T47D (cell line): ENCODE data around the gene FABP2.
A peak's percentile ranks its signal among the peaks of the same experiment; 100 is the strongest.
"Not testable (repeated sequence)": the region's sequence is repeated elsewhere in the genome, so short reads cannot be mapped to it uniquely, and the experiment has no call there.

ENCODE experiments used
- DNase-seq, 2 experiments: peaks; one replicate each; pipeline versions ENCODE4 v3.0.0 to v3.0.0-alpha.2; 2011 to 2012; ENCODE audit warnings: low read depth in 1 of 2, low spot score in 1 of 2
- JUND ChIP-seq: IDR thresholded peaks from 2 replicates; pipeline ENCODE4 v1.6.1; 2012; ENCODE audit warnings: low read depth
- in situ Hi-C: cut with HindIII; loops from 2 replicates; pipeline ENCODE4 v1.10.0; 2016; ENCODE audit warnings: low sequenced_read_pairs, low pct_unique_long_range_greater_than_20kb

Gene FABP2

DNA sequence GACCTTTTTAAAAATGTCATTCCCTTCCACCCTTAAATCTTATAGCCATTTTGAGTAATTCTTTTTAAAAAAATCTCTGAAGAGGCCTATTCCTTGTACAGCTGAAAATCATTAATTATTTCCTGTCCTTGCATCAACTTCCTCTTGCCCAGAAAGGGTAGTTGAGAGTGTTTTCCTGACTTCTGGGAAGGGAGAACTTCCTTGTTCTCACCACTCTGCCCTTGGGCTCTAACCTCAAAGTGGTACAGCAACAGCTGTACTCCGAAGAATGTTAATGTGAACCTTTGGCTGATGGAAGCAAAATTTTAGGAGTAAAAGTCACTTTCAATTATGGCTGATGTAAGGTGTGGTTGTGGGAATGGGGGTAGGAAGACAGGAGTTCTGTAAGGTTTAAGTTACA lies 15.1 kb upstream of the FABP2 start:
- TF ChIP-seq JUND, result no peak
- in situ Hi-C loops, result no loop called here
- peak in 1 of 2 experiments; percentile 1 for DNase-seq

DNA sequence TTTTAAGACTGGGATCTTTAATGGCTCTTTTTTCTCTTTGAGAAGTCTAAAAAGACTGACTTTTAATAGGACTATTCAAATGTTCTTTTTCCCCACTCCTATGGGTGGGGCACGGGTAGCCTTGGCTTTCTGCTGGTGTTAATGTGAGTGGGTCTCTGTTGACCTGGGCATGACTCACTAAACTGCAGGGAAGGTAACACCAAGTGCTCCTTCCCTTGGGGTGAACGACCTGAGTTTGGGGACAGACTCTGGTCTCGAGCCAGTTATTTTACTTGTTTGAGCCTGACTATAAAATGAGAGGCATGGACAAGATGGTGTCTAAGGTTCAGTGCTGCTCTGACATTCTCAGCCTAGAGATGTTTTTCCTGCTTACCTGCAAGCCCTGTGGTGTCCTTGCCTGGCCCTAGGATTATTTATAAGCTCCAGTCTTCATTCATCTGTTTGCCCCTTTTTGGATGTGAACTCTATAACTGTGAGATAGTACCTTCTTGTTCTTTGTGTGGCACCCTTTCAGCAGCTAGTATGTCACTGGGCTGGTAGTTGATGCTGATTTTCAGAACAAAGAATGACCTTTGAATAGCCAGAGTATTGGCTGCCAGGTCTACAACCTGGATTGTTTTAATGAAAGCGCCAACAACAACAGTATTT lies 14.5 kb upstream of the FABP2 start:
- DNase-seq, in situ Hi-C loops: not testable (repeated sequence)

DNA sequence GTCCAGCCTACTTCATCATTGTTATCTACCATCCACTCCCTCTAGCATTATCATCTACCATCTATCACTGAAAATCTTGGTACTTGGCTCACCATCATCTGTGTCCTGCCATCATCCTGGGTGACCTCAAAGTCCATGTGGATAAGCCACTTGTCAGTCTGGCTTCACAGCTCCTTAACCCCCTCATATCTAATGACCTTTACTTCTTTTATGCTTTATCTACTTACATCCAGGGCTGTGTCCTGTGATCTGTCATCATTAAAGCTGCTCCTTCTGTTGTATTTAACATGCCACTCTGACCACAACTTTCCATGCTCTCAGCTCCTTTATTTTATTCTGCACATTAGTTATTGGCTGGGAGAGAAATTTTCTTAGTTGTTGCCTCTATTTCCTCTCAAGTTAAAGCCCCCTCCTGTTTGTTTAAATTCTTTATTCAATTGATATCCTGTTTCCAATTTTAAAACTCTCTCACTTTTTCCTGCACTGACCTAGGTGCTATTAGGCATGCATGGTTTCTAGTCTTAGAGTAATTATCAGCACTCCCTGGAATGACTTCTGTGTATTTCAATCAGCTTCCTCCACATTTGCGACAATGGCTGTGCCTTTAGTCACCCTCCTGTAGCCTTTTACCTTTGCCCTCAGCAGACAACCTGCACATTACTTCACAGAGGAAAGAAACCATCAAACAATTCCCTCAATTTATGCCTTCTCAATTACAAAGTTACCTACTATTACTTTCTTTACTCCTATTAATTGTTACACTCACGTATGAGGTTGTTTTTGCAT lies 8.1 kb upstream of the FABP2 start:
- no peak for DNase-seq
- no peak for TF ChIP-seq JUND
- in situ Hi-C loops, result no loop called here

DNA sequence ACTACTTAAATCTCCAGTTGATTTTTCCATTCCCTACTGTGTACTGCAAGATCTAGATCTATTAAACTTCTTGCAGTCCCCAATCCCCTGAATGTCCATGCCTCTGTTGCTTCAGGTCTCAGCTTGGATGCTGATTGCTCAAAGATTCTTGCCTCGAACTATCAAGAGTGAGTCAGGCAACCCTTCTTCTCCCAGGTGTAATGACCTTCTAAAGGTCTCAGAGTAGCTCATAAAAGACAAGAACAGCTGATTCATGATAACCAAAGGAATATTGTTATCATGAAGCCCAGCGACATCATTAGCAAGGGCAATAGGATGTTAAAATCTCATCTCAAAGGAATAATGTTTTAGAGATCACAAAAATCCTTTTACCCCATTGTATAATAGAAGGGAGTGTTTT lies 6.8 kb upstream of the FABP2 start:
- no peak for TF ChIP-seq JUND
- DNase-seq, result no peak
- in situ Hi-C loops, result no loop called here

DNA sequence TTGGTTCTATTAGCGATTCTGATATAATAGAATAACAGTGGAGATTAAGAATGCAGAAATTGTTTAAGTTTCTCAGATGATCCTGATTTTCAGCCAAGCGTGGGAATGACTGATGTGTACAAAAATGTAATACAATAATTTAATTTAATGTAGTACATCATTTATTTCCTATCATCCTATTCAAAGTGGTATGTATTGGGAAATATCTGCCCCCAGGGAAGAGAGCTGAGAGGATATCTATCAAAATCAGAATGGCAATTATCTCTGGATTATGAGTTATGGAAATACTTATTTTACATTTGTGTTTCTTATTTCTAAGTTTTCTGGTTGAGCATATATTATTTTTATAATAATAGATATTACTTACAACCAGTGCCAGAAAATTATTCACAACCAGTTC lies 3.9 kb downstream of the FABP2 start:
- DNase-seq, result no peak
- in situ Hi-C loops, result no loop called here
- no peak for TF ChIP-seq JUND

DNA sequence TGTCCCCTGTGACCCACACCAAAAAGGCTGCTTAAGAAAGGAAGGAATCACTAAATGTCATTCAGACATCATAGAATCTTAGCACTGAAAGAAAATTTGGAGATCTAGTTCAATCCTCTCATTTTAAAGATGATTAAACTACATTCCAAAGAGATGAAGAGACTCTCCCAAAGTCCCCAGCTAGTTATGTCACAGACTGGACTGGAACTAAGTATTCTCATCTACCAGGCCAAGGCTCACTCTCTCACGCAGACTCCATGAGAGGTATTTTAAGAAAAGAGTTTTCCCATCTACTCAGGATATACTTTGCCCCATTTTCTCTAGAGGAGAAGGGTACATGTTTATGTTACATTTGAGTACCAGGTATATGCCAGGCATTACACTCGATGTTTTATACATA lies 6.9 kb downstream of the FABP2 start:
- in situ Hi-C loops, result no loop called here
- no peak for DNase-seq
- no peak for TF ChIP-seq JUND

DNA sequence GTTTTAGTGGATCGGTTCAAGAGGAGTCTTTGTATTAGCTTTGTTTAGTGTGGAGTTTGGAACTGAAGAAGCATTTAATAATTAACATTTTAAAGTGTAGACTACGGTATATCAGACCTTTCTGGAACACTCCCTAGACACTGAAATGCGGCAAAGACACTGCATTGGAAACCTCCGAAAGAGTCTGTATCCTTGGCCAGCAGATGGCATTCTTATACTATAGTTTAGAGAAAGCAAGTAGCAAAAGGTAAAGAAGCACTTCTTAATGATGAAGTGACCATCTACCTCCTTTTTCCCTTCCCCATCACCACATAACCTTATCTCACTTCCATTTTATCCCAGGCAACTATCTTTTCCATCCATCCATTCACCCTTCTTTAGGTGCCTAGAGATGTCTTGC lies 7.6 kb downstream of the FABP2 start:
- DNase-seq, result peak in 1 of 2 experiments; percentile 71
- in situ Hi-C loops, result no loop called here

DNA sequence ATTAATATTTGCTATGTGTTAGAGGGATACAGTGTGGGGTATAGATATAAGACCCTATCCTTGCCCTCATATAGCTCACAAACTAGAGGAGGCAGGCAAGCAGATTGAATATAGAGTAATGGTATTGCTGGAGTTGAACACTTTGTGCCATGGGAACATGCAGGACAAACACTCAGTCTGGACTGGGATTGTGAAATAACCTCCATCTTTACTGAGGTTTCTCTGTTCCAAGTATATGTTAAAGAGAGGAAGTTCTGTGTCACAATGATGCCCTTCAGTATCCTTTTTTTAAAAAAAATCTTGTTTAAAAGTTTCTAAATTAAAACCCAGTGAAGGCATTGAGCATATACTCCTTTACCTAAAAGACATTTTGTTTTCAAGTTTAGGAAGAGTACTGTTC lies 8.7 kb downstream of the FABP2 start:
- in situ Hi-C loops, result no loop called here
- TF ChIP-seq JUND, result no peak
- no peak for DNase-seq

More for the DNA sequence above, 7.6 kb downstream of the FABP2 start:
- TF ChIP-seq JUND, result no peak

DNA sequence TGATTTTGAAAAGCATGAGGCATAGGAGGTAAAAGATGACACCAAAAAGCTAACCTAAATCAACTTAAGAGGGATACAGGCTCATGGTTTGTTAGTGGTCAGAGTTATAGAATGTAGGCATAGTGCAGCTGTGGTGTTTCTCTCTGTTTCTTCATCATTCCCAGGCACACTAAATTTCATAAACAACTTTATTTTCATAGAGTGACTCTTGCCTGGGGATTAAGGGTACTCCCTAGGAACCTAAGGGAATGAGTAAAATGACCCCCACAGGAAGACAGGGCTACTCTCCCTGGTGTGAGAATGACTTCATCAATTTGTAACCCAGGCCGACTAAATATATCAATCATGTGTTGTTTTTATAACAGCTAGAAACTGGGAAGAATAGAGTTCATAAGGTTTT lies 11.1 kb downstream of the FABP2 start:
- DNase-seq, result no peak
- TF ChIP-seq JUND, result no peak
- in situ Hi-C loops, result no loop called here

DNA sequence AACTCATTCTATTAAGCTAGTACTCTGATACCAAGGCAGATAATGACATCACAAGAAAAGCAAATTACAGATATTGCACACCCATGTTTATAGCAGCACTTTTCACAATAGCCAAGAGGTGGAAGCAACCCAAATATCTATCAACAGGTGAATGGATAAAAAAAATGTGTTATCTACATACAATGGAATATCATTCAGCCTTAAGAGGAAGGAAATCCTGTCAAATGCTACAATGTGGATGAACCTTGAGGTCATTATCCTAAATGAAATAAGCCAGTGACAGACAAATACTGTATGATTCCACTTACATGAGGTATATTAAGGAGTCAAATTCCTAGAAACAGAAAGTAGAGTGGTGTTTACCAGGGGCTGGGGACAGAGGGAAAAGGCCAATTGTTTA lies 14.3 kb downstream of the FABP2 start:
- in situ Hi-C loops, result no loop called here
- DNase-seq, result no peak
- no peak for TF ChIP-seq JUND

DNA sequence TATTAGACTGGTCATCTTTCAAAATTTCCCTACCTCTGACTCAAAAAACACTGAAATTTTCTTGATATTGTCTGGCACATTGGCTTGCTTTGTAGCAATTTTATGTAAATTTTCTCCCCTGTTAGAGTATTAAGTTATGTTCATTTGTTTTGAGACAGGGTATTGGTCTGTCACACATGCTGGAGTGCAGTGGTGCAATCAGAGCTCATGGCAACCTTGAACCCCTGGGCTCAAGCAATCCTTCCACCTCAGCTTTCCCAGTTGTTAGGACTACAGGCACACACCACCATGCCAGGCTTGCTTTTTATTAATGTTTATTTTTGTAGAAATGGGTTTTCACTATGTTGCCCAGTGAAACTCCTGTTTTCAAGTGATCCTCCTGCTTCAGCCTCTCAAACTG lies 17.5 kb downstream of the FABP2 start:
- in situ Hi-C loops, result no loop called here

DNA sequence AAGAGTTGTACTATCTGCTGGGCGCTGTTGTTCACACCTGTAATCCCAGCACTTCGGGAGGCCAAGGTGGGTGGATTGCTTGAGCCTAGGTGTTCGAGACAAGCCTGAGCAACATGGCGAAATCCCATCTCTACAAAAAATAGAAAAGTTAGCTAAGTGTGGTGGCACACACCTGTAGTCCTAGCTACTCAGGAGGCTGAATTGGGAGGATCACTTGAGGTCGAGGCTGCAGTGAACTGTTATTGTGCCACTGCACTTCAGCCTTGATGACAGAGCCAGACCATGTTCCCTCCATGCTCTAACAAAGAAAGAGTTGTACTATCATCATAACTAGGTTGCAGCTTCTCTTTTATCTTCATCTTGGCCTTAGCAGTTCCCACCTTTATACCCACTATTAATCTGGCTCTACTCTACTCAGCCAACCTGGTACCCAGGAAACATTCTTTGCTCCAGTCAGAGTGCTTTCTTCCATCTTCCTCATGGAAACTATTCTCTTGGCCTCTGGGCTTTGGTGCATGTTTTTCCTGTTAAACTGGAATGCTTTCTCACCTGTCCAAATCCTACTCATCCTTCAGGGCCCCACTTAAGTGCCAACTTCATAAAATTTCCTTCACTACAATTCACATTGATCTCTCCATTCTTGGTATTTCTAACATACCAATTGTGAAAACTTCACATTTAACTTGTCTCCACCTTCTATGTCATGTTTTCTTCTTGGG lies 18.2 kb downstream of the FABP2 start:
- TF ChIP-seq JUND, result no peak
- peak in 1 of 2 experiments; percentile 74 for DNase-seq
- in situ Hi-C loops, result no loop called here

More for the DNA sequence above, 17.5 kb downstream of the FABP2 start:
- no peak for TF ChIP-seq JUND
- DNase-seq, result no peak

DNA sequence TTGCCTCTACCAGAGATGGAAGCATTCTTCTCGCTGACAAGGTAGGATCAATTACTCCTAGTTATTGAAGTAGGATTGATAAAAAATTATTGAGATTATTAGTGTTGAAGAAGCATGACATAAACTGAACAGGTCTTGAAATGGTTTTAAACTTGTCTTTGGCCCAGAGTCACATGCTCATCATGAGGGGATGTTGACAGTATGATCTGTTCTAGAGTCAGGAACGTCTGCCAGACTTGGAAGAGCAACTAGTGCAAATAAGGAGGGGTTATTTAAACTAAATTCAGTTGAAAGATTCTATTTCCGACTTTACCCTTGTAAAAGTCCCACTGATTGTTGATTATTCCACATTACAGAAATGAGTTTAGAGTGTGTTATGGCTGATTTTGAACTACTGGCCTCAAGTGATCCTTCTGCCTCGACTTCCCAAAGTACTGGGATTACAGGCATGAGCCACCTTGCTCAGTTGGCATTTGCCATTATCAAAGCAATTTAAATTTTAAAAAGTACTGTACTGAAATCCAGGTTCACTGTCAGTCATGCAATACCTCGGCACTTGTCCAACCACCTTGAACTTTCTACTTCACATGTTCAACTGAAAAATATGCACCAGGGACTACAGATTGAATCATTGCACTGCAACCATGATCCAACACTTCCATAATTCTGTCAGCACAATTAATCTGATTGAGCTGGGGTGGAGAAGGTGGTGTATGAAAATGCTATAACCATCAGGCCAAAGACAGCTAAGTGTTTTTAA lies 19.7 kb downstream of the FABP2 start:
- DNase-seq, result no peak
- TF ChIP-seq JUND, result no peak
- in situ Hi-C loops, result no loop called here
